ENCODE data around the gene MEFV. TPM values are rescaled to one million over a fixed set of nuclear protein-coding genes. Genes with fewer than 3 reads are reported as not detected.
"Not testable (repeated sequence)": the region's sequence is repeated elsewhere in the genome, so short reads cannot be mapped to it uniquely, and the experiment has no call there.

The MEFV gene
- polyA plus RNA-seq, 2 donors: 0.07 to 0.14 TPM

GRCh38 chr16:3283543-3284447 is 27.4 kb upstream of the MEFV start:
- Histone ChIP-seq H3K27me3 (ENCODE audit: control insufficient read depth in 1 of 2, insufficient read depth in 2 of 2, low read length in 2 of 2) (no peaks in the 10 kb centered on the region), H3K9me3 (ENCODE audit: control insufficient read depth in 2 of 2, insufficient read depth in 1 of 2, low read depth in 1 of 2, low read length in 1 of 2) (peaks cover 3 to 18% of the 10 kb centered on the region in 2 donors), H3K36me3 (ENCODE audit: control insufficient read depth in 2 of 2, insufficient read depth in 2 of 2, low read length in 1 of 2) (peaks cover 7 to 15% of the 10 kb centered on the region in 2 donors), H3K27ac (ENCODE audit: low read depth in 2 of 2, low read length in 1 of 2) (peak overlapping the region; percentile 88 to 100), H3K4me3 (ENCODE audit: low read depth in 1 of 2, low read length in 2 of 2) (peak overlapping the region; percentile 81 to 98), H3K4me1 (ENCODE audit: control insufficient read depth in 2 of 2, insufficient read depth in 2 of 2, low read length in 1 of 2) (peaks cover 6 to 13% of the 10 kb centered on the region in 2 donors)
- WGBS, 2 donors: 6 to 8% methylated on average over 56 of the region's 56 CpGs

GRCh38 chr16:3282730-3283542 is 26.5 kb upstream of the MEFV start, which contains the start of gene ZNF263:
Gene ZNF263 (plus strand): TSS chr16:3283491. CDS start chr16:3283819, 328 bp downstream.
- Histone ChIP-seq H3K27me3 (ENCODE audit: control insufficient read depth in 1 of 2, insufficient read depth in 2 of 2, low read length in 2 of 2) (no peaks in the 10 kb centered on the region), H3K4me1 (ENCODE audit: control insufficient read depth in 2 of 2, insufficient read depth in 2 of 2, low read length in 1 of 2) (peaks cover 6 to 13% of the 10 kb centered on the region in 2 donors), H3K36me3 (ENCODE audit: control insufficient read depth in 2 of 2, insufficient read depth in 2 of 2, low read length in 1 of 2) (peaks cover 7 to 13% of the 10 kb centered on the region in 2 donors), H3K9me3 (ENCODE audit: control insufficient read depth in 2 of 2, insufficient read depth in 1 of 2, low read depth in 1 of 2, low read length in 1 of 2) (peaks cover 0 to 12% of the 10 kb centered on the region in 2 donors), H3K4me3 (ENCODE audit: low read depth in 1 of 2, low read length in 2 of 2) (peak within 1 kb of the TSS; percentile 81 to 98), H3K27ac (ENCODE audit: low read depth in 2 of 2, low read length in 1 of 2) (peak within 1 kb of the TSS; percentile 99 to 100)
- WGBS, 2 donors: 0 to 1% methylated on average over 72 of the region's 72 CpGs

- peaks cover 6 to 13% of the 10 kb centered on the region in 2 donors for H3K4me1 ChIP-seq (ENCODE audit: control insufficient read depth in 2 of 2, insufficient read depth in 2 of 2, low read length in 1 of 2)
- peak overlapping the region; percentile 99 to 100 for H3K27ac ChIP-seq (ENCODE audit: low read depth in 2 of 2, low read length in 1 of 2)
- WGBS, 2 donors: 14 to 17% methylated on average over 29 of the region's 29 CpGs
- peaks cover 7 to 13% of the 10 kb centered on the region in 2 donors for H3K36me3 ChIP-seq (ENCODE audit: control insufficient read depth in 2 of 2, insufficient read depth in 2 of 2, low read length in 1 of 2)
- H3K9me3 ChIP-seq (ENCODE audit: control insufficient read depth in 2 of 2, insufficient read depth in 1 of 2, low read depth in 1 of 2, low read length in 1 of 2): peaks cover 0 to 12% of the 10 kb centered on the region in 2 donors
- no peaks in the 10 kb centered on the region for H3K27me3 ChIP-seq (ENCODE audit: control insufficient read depth in 1 of 2, insufficient read depth in 2 of 2, low read length in 2 of 2)
- H3K4me3 ChIP-seq (ENCODE audit: low read depth in 1 of 2, low read length in 2 of 2): peak overlapping the region; percentile 64 to 98
Measured at GRCh38 chr16:3282103-3282729, 25.8 kb upstream of the MEFV start.

- 88 to 92% methylated on average over 6 of the region's 6 CpGs for WGBS, 2 donors
- H3K4me1 ChIP-seq (ENCODE audit: control insufficient read depth in 2 of 2, insufficient read depth in 2 of 2, low read length in 1 of 2): peaks cover 6 to 13% of the 10 kb centered on the region in 2 donors
- H3K36me3 ChIP-seq (ENCODE audit: control insufficient read depth in 2 of 2, insufficient read depth in 2 of 2, low read length in 1 of 2): peaks cover 5 to 9% of the 10 kb centered on the region in 2 donors
- H3K4me3 ChIP-seq (ENCODE audit: low read depth in 1 of 2, low read length in 2 of 2): no peak overlapping the region
- no peaks in the 10 kb centered on the region for H3K27me3 ChIP-seq (ENCODE audit: control insufficient read depth in 1 of 2, insufficient read depth in 2 of 2, low read length in 2 of 2)
- H3K27ac ChIP-seq (ENCODE audit: low read depth in 2 of 2, low read length in 1 of 2): no peak overlapping the region
- H3K9me3 ChIP-seq (ENCODE audit: control insufficient read depth in 2 of 2, insufficient read depth in 1 of 2, low read depth in 1 of 2, low read length in 1 of 2): peaks cover 0 to 8% of the 10 kb centered on the region in 2 donors
Measured at GRCh38 chr16:3281222-3281820, 24.9 kb upstream of the MEFV start.

- Histone ChIP-seq H3K9me3 (ENCODE audit: control insufficient read depth in 2 of 2, insufficient read depth in 1 of 2, low read depth in 1 of 2, low read length in 1 of 2) (no peaks in the 10 kb centered on the region), H3K27ac (ENCODE audit: low read depth in 2 of 2, low read length in 1 of 2) (no peak overlapping the region), H3K4me3 (ENCODE audit: low read depth in 1 of 2, low read length in 2 of 2) (no peak overlapping the region), H3K36me3 (ENCODE audit: control insufficient read depth in 2 of 2, insufficient read depth in 2 of 2, low read length in 1 of 2) (no peaks in the 10 kb centered on the region), H3K4me1 (ENCODE audit: control insufficient read depth in 2 of 2, insufficient read depth in 2 of 2, low read length in 1 of 2) (no peaks in the 10 kb centered on the region), H3K27me3 (ENCODE audit: control insufficient read depth in 1 of 2, insufficient read depth in 2 of 2, low read length in 2 of 2) (no peaks in the 10 kb centered on the region)
- WGBS, 2 donors: 83 to 87% methylated on average over 5 of the region's 5 CpGs
Measured at GRCh38 chr16:3276679-3277078, 20.2 kb upstream of the MEFV start.

- H3K9me3 ChIP-seq (ENCODE audit: control insufficient read depth in 2 of 2, insufficient read depth in 1 of 2, low read depth in 1 of 2, low read length in 1 of 2): no peaks in the 10 kb centered on the region
- H3K27me3 ChIP-seq (ENCODE audit: control insufficient read depth in 1 of 2, insufficient read depth in 2 of 2, low read length in 2 of 2): no peaks in the 10 kb centered on the region
- no peaks in the 10 kb centered on the region for H3K4me1 ChIP-seq (ENCODE audit: control insufficient read depth in 2 of 2, insufficient read depth in 2 of 2, low read length in 1 of 2)
- no peaks in the 10 kb centered on the region for H3K36me3 ChIP-seq (ENCODE audit: control insufficient read depth in 2 of 2, insufficient read depth in 2 of 2, low read length in 1 of 2)
- H3K27ac ChIP-seq (ENCODE audit: low read depth in 2 of 2, low read length in 1 of 2): no peak overlapping the region
- no peak overlapping the region for H3K4me3 ChIP-seq (ENCODE audit: low read depth in 1 of 2, low read length in 2 of 2)
Measured at GRCh38 chr16:3274947-3275346, 18.5 kb upstream of the MEFV start.

GRCh38 chr16:3274490-3274889 is 18.1 kb upstream of the MEFV start:
- Histone ChIP-seq H3K9me3 (ENCODE audit: control insufficient read depth in 2 of 2, insufficient read depth in 1 of 2, low read depth in 1 of 2, low read length in 1 of 2) (no peaks in the 10 kb centered on the region), H3K4me1 (ENCODE audit: control insufficient read depth in 2 of 2, insufficient read depth in 2 of 2, low read length in 1 of 2) (no peaks in the 10 kb centered on the region), H3K4me3 (ENCODE audit: low read depth in 1 of 2, low read length in 2 of 2) (no peak overlapping the region), H3K27ac (ENCODE audit: low read depth in 2 of 2, low read length in 1 of 2) (no peak overlapping the region), H3K27me3 (ENCODE audit: control insufficient read depth in 1 of 2, insufficient read depth in 2 of 2, low read length in 2 of 2) (no peaks in the 10 kb centered on the region), H3K36me3 (ENCODE audit: control insufficient read depth in 2 of 2, insufficient read depth in 2 of 2, low read length in 1 of 2) (no peaks in the 10 kb centered on the region)
- 50 to 55% methylated on average over 4 of the region's 4 CpGs for WGBS, 2 donors

- not testable (repeated sequence) for H3K4me3 ChIP-seq (ENCODE audit: low read depth in 1 of 2, low read length in 2 of 2); H3K9me3 ChIP-seq (ENCODE audit: control insufficient read depth in 2 of 2, insufficient read depth in 1 of 2, low read depth in 1 of 2, low read length in 1 of 2); H3K27ac ChIP-seq (ENCODE audit: low read depth in 2 of 2, low read length in 1 of 2); H3K4me1 ChIP-seq (ENCODE audit: control insufficient read depth in 2 of 2, insufficient read depth in 2 of 2, low read length in 1 of 2); H3K27me3 ChIP-seq (ENCODE audit: control insufficient read depth in 1 of 2, insufficient read depth in 2 of 2, low read length in 2 of 2); H3K36me3 ChIP-seq (ENCODE audit: control insufficient read depth in 2 of 2, insufficient read depth in 2 of 2, low read length in 1 of 2)
- 94 to 95% methylated on average over 22 of the region's 22 CpGs for WGBS, 2 donors
Measured at GRCh38 chr16:3271281-3271680, 14.8 kb upstream of the MEFV start.

- not testable (repeated sequence) for H3K4me3 ChIP-seq (ENCODE audit: low read depth in 1 of 2, low read length in 2 of 2); H3K9me3 ChIP-seq (ENCODE audit: control insufficient read depth in 2 of 2, insufficient read depth in 1 of 2, low read depth in 1 of 2, low read length in 1 of 2); H3K27ac ChIP-seq (ENCODE audit: low read depth in 2 of 2, low read length in 1 of 2); H3K4me1 ChIP-seq (ENCODE audit: control insufficient read depth in 2 of 2, insufficient read depth in 2 of 2, low read length in 1 of 2); H3K27me3 ChIP-seq (ENCODE audit: control insufficient read depth in 1 of 2, insufficient read depth in 2 of 2, low read length in 2 of 2); H3K36me3 ChIP-seq (ENCODE audit: control insufficient read depth in 2 of 2, insufficient read depth in 2 of 2, low read length in 1 of 2)
- WGBS, 2 donors: 86 to 94% methylated on average over 4 to 5 of the region's 5 CpGs
Measured at GRCh38 chr16:3270718-3271117, 14.3 kb upstream of the MEFV start.

Data from esophagus (tissue), 2 donors.